ENCODE data around the gene ZNF407.

The ZNF407 gene

GRCh38 chr18:74587441-74587840, 10.2 kb upstream of the ZNF407 start:
- Histone ChIP-seq H3K9me3 (ENCODE audit: insufficient read depth, low read length) (no peaks in the 10 kb centered on the region), H3K4me1 (ENCODE audit: insufficient read depth, insufficient read length) (no peaks in the 10 kb centered on the region), H3K4me3 (ENCODE audit: insufficient read length, low read depth) (no peak overlapping the region), H3K36me3 (ENCODE audit: insufficient read depth, insufficient read length, low read length) (no peaks in the 10 kb centered on the region), H3K27me3 (ENCODE audit: insufficient read depth, insufficient read length) (no peaks in the 10 kb centered on the region), H3K9ac (ENCODE audit: insufficient read length, low read depth) (no peak overlapping the region)
- DNase-seq (ENCODE audit: low read depth, low spot score), result no peak
- TF ChIP-seq SUZ12 (IDR thresholded peaks at IDR 0.05; ENCODE audit: extremely low read depth, insufficient read depth, insufficient read length) (no peak), ZNF274 (IDR thresholded peaks at IDR 0.05; ENCODE audit: low read depth, low read length) (no peak), YY1 (IDR thresholded peaks at IDR 0.05; ENCODE audit: insufficient read depth, insufficient read length) (no peak)

GRCh38 chr18:74589021-74589420, 8.6 kb upstream of the ZNF407 start:
- DNase-seq (ENCODE audit: low read depth, low spot score), result no peak
- no peak overlapping the region for H3K9ac ChIP-seq (ENCODE audit: insufficient read length, low read depth)
- no peaks in the 10 kb centered on the region for H3K9me3 ChIP-seq (ENCODE audit: insufficient read depth, low read length)

GRCh38 chr18:74589811-74590210, 7.9 kb upstream of the ZNF407 start:
- Histone ChIP-seq H3K4me1 (ENCODE audit: insufficient read depth, insufficient read length) (no peaks in the 10 kb centered on the region), H3K4me3 (ENCODE audit: insufficient read length, low read depth) (no peak overlapping the region), H3K36me3 (ENCODE audit: insufficient read depth, insufficient read length, low read length) (peaks cover 10% of the 10 kb centered on the region), H3K9ac (ENCODE audit: insufficient read length, low read depth) (no peak overlapping the region), H3K9me3 (ENCODE audit: insufficient read depth, low read length) (no peaks in the 10 kb centered on the region), H3K27me3 (ENCODE audit: insufficient read depth, insufficient read length) (no peaks in the 10 kb centered on the region)
- DNase-seq (ENCODE audit: low read depth, low spot score), result no peak
- TF ChIP-seq ZNF274 (IDR thresholded peaks at IDR 0.05; ENCODE audit: low read depth, low read length) (no peak), YY1 (IDR thresholded peaks at IDR 0.05; ENCODE audit: insufficient read depth, insufficient read length) (no peak), SUZ12 (IDR thresholded peaks at IDR 0.05; ENCODE audit: extremely low read depth, insufficient read depth, insufficient read length) (no peak)

More at GRCh38 chr18:74589021-74589420, 8.6 kb upstream of the ZNF407 start:
- TF ChIP-seq SUZ12 (IDR thresholded peaks at IDR 0.05; ENCODE audit: extremely low read depth, insufficient read depth, insufficient read length), result no peak
- TF ChIP-seq ZNF274 (IDR thresholded peaks at IDR 0.05; ENCODE audit: low read depth, low read length), result no peak
- no peak for TF ChIP-seq YY1 (IDR thresholded peaks at IDR 0.05; ENCODE audit: insufficient read depth, insufficient read length)
- no peak overlapping the region for H3K4me3 ChIP-seq (ENCODE audit: insufficient read length, low read depth)
- H3K27me3 ChIP-seq (ENCODE audit: insufficient read depth, insufficient read length), result no peaks in the 10 kb centered on the region
- no peaks in the 10 kb centered on the region for H3K4me1 ChIP-seq (ENCODE audit: insufficient read depth, insufficient read length)
- H3K36me3 ChIP-seq (ENCODE audit: insufficient read depth, insufficient read length, low read length), result peaks cover 2% of the 10 kb centered on the region

GRCh38 chr18:74590671-74591070, 7.0 kb upstream of the ZNF407 start:
- Histone ChIP-seq H3K36me3 (ENCODE audit: insufficient read depth, insufficient read length, low read length) (peaks cover 15% of the 10 kb centered on the region), H3K9me3 (ENCODE audit: insufficient read depth, low read length) (no peaks in the 10 kb centered on the region), H3K4me3 (ENCODE audit: insufficient read length, low read depth) (no peak overlapping the region), H3K4me1 (ENCODE audit: insufficient read depth, insufficient read length) (no peaks in the 10 kb centered on the region), H3K9ac (ENCODE audit: insufficient read length, low read depth) (no peak overlapping the region), H3K27me3 (ENCODE audit: insufficient read depth, insufficient read length) (no peaks in the 10 kb centered on the region)
- DNase-seq (ENCODE audit: low read depth, low spot score), result no peak
- no peak for TF ChIP-seq ZNF274 (IDR thresholded peaks at IDR 0.05; ENCODE audit: low read depth, low read length)
- TF ChIP-seq SUZ12 (IDR thresholded peaks at IDR 0.05; ENCODE audit: extremely low read depth, insufficient read depth, insufficient read length), result no peak
- no peak for TF ChIP-seq YY1 (IDR thresholded peaks at IDR 0.05; ENCODE audit: insufficient read depth, insufficient read length)

GRCh38 chr18:74595431-74595830, 2.2 kb upstream of the ZNF407 start:
- TF ChIP-seq SUZ12 (IDR thresholded peaks at IDR 0.05; ENCODE audit: extremely low read depth, insufficient read depth, insufficient read length), result no peak
- TF ChIP-seq YY1 (IDR thresholded peaks at IDR 0.05; ENCODE audit: insufficient read depth, insufficient read length), result no peak
- TF ChIP-seq ZNF274 (IDR thresholded peaks at IDR 0.05; ENCODE audit: low read depth, low read length), result no peak
- H3K4me3 ChIP-seq (ENCODE audit: insufficient read length, low read depth), result no peak overlapping the region
- H3K4me1 ChIP-seq (ENCODE audit: insufficient read depth, insufficient read length), result no peaks in the 10 kb centered on the region
- DNase-seq (ENCODE audit: low read depth, low spot score), result no peak
- no peak overlapping the region for H3K9ac ChIP-seq (ENCODE audit: insufficient read length, low read depth)
- no peaks in the 10 kb centered on the region for H3K9me3 ChIP-seq (ENCODE audit: insufficient read depth, low read length)
- no peaks in the 10 kb centered on the region for H3K27me3 ChIP-seq (ENCODE audit: insufficient read depth, insufficient read length)
- H3K36me3 ChIP-seq (ENCODE audit: insufficient read depth, insufficient read length, low read length), result peaks cover 15% of the 10 kb centered on the region

- Histone ChIP-seq H3K9ac (ENCODE audit: insufficient read length, low read depth) (peak overlapping the region; percentile 76), H3K9me3 (ENCODE audit: insufficient read depth, low read length) (no peaks in the 10 kb centered on the region), H3K36me3 (ENCODE audit: insufficient read depth, insufficient read length, low read length) (peaks cover 15% of the 10 kb centered on the region), H3K4me1 (ENCODE audit: insufficient read depth, insufficient read length) (no peaks in the 10 kb centered on the region), H3K27me3 (ENCODE audit: insufficient read depth, insufficient read length) (no peaks in the 10 kb centered on the region), H3K4me3 (ENCODE audit: insufficient read length, low read depth) (peak overlapping the region; percentile 70)
- DNase-seq (ENCODE audit: low read depth, low spot score), result peak; percentile 3
- TF ChIP-seq ZNF274 (IDR thresholded peaks at IDR 0.05; ENCODE audit: low read depth, low read length), result no peak
Observed at GRCh38 chr18:74597034-74597661, 522 bp upstream of the ZNF407 start.

- Histone ChIP-seq H3K9me3 (ENCODE audit: insufficient read depth, low read length) (no peaks in the 10 kb centered on the region), H3K9ac (ENCODE audit: insufficient read length, low read depth) (peak overlapping the region; percentile 82), H3K4me1 (ENCODE audit: insufficient read depth, insufficient read length) (no peaks in the 10 kb centered on the region), H3K27me3 (ENCODE audit: insufficient read depth, insufficient read length) (no peaks in the 10 kb centered on the region), H3K36me3 (ENCODE audit: insufficient read depth, insufficient read length, low read length) (peaks cover 15% of the 10 kb centered on the region), H3K4me3 (ENCODE audit: insufficient read length, low read depth) (peak overlapping the region; percentile 76)
- peak; percentile 9 for DNase-seq (ENCODE audit: low read depth, low spot score)
- TF ChIP-seq YY1 (IDR thresholded peaks at IDR 0.05; ENCODE audit: insufficient read depth, insufficient read length) (no peak), ZNF274 (IDR thresholded peaks at IDR 0.05; ENCODE audit: low read depth, low read length) (no peak), SUZ12 (IDR thresholded peaks at IDR 0.05; ENCODE audit: extremely low read depth, insufficient read depth, insufficient read length) (no peak)
Observed at GRCh38 chr18:74598350-74599001, 806 bp downstream of the ZNF407 start.

Data from NT2/D1 (cell line).